ENCODE data around the gene SH3BGRL2.

DNA sequence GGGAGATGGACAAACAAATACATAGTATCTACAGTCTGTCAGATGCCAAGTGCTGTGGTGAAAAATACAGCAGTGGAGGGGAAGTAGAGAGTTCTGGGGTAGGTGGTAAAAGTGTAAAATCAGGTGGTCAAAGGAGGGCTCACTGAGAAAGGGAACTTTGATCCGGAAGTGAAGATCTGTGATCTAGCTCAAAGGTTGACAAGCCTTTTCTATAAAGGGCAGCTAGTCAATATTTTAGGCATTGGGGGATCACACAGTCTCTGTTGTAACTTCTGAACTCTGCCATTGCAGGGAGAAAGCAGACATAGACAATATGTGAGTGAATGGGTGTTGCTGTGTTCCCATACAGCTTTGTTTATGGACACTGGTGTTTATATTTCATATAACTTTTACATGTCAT is 38.6 kb downstream of the SH3BGRL2 start:
- TF ChIP-seq POLR2A (IDR thresholded peaks at IDR 0.05; ENCODE audit: low read depth, low read length) (no peak), RFX5 (IDR thresholded peaks at IDR 0.05; ENCODE audit: low read depth, low read length) (no peak), CHD1 (IDR thresholded peaks at IDR 0.05; ENCODE audit: low read depth, low read length) (no peak), CTCF (conservative IDR thresholded peaks at IDR 0.05; ENCODE audit: low read depth, low read length) (no peak), FOS (IDR thresholded peaks at IDR 0.05; ENCODE audit: low read depth, low read length) (no peak), ELK1 (IDR thresholded peaks at IDR 0.05; ENCODE audit: borderline replicate concordance, low read depth, low read length) (no peak), MAFK (IDR thresholded peaks at IDR 0.05; ENCODE audit: low read depth, low read length) (no peak), SMC3 (IDR thresholded peaks at IDR 0.05; ENCODE audit: low read depth, low read length) (no peak)

Data from IMR-90 (cell line).